ENCODE data around the gene C2CD5.
"Not testable (repeated sequence)": the region's sequence is repeated elsewhere in the genome, so short reads cannot be mapped to it uniquely, and the experiment has no call there.

Gene C2CD5

DNA sequence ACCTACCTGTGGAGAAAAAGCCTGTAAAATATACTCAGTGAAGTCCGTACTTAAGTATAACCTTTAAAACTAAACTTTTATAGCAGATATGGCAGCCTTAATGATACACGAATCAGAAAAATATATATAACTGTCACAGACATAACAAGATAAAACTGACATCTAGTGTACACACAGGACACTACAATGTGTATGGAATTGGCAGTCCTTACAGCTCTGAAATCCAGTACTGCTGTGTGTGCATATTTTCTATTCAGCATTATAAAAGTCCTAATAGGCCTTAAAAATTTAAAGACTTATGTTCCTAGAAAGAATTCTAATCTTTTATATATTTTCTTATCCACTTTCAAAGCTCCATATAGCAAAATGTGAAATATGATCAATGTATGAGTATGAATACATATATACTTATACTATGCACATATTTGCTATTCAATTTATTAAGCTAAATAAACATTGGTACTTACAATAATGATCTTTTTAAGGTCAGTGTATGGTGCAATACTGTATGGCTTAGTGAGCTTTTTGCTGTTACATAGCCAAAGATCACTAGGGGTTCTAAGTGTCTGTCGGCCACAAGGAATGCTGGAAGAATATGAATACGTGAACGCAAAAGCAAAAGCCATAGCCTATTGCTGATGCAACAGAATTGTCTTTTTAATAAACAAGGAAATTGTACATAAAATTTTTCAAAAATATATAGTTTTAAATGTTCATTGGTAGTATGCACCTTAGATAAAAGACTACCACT, 69.2 kb downstream of the C2CD5 start:
- DNase-seq = no peak

- peak; percentile 4 for DNase-seq
Measured at GRCh38 chr12:22473212-22473611, 71.1 kb downstream of the C2CD5 start.

DNA sequence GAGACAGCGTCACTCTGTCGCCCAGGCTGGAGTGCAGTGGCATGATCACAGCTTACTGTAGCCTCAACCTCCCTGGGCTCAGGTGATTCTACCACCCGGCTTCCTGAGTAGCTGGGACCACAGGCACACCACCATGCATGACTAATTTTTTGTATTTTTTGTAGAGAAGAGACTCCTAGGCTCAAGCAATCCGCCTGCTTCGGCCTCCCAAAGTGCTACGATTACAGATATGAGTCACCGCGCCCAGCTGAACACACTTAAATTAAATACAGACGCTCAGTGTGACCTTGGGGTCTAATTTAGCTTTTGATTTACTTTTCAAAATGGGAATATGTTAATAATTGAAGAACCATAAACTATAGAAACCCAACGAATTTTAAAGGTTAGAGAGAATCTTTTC, 77.2 kb downstream of the C2CD5 start:
- DNase-seq = no peak

DNA sequence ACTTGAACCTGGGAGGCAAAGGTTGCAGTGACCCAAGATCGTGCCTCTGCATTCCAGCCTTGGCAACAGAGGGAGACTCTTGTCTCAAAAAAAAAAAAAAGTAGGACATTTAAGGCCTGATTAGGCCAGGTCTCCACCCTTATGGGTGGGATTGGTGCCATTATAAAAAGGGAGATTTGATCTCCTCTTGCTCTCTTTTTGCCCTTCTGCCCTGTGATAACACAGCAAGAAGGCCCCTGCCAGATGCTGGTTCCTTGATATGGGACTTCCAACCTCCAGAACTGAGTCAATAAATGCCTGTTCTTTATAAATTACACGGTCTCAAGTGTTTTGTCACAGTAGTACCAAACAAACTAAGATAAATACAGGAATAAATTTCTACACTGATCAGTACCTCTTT, 81.0 kb downstream of the C2CD5 start:
- DNase-seq = no peak

DNA sequence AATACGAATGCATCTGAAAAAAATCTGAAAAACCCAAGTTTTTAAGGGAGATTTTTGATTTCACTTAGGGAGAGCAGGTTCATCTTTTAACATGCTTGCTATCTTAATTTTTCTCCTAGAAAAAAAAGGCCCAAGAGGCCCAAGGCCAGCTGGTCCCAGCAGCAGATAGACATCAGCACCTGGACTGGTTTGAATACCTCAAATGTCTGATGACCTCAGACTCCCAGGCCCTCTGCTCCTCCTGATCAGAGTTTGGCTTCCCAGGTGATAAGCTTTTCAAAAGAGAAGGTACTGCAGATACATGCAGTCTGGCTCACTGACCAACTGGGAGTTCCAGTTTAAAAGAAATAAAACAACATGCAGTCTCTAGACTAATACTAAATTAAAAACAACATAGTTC, 82.6 kb downstream of the C2CD5 start:
- no peak for DNase-seq

GRCh38 chr12:22459838-22460490, 84.4 kb downstream of the C2CD5 start:
- peak; percentile 68 for DNase-seq

- DNase-seq = no peak
Measured at GRCh38 chr12:22458298-22458937, 85.9 kb downstream of the C2CD5 start.

DNA sequence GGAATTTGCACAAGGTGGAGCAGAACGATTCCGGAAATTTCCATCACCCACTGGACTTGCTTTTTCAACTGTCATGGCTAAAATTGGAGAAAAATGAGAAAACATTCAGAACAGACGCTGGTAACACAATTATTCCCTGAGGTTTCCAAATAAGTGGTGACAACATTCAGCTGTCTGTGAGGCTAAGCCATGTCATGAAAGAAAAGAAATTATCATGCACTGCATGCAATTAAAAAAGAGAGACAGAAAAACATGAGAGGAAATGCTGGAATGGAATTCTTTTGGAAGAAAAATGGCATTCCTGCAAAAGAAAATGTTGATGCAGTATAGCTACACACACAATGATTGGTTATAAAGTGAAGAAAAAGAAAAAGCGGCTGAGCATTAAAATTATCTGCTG, 87.3 kb downstream of the C2CD5 start:
- no peak for DNase-seq

- DNase-seq = no peak
Measured at GRCh38 chr12:22453511-22453910, 90.8 kb downstream of the C2CD5 start.

DNA sequence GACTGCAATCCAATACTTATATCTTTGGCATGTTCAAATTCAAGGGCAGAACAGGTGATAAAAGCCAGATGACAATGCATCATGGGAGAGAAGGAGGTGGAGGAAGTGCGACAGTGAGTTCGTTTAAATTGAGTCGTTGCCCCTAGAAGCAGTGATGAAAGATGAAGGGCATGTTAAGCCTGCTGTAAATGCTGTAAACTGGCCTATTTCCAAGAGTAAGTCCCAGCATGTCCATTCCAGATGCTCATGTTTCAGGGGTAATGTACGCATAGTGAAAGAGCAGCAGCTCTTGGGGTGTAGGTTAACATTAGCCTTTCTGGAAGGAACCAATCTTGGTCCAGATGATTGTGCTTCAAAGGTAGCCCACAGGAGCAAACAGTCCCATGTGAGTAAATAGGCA, 97.1 kb downstream of the C2CD5 start:
- peak; percentile 5 for DNase-seq

GRCh38 chr12:22444317-22444665, 100.1 kb downstream of the C2CD5 start:
- not testable (repeated sequence) for DNase-seq

DNA sequence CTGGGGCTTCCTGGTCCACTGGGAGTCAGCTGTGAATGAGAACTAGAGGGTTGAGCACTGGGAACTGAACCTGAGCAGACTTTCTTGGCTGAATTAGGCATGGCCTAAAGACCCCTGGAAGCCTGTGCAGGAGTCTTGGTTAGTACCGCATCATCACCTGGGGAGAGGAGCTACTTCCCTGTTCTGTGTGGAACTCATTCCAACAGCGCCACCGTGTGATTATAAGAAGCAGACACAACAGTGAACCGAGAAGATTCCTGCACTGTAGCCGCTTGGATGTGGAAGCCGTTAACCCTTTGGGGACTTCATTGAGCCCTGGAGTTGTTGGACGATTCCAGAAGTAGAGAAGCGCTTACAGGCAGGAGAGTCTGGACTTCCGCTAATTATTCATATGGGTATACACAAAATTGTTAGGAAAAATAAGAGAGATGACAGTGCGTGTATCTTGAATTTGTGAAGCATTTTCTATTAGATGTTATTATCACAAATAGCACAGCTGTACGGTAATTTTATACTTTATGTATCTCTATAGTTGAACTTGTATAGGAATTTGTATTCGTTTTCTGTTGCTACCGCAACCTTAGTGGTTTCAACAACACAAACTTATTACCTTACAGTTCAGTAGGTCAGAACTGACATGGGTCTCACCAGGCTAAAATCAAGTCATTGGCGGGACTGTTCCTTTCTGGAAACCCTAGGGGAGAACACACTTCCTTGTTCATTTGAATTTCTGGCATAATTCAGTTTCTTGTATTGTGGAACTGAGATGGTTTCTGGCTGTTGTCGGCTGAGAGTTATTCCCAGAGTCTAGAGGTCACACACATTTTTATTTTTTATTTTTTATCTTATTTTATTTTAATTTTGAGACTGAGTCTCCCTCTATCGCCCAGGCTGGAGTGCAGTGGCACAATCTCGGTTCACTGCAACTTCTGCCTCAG, 100.7 kb downstream of the C2CD5 start:
- peak; percentile 74 for DNase-seq

- no peak for DNase-seq
Measured at GRCh38 chr12:22437031-22437806, 107.1 kb downstream of the C2CD5 start.

DNA sequence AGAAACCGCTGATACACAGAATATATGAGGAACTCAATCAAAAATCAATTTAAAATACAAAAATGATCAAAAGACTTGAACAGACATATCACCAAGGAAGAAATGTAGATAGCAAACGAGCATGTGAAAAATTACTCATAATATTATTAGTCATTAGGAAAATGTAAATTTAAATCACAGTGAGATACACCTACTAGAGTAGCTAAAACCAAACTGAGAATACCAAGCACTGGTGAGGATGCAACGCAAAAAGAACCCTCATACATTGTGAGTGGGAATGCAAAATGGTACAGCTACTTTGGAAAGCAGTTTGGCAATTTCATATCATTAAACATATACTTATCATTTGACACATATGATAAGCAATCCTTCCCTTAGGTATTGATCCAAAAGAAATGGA, 108.8 kb downstream of the C2CD5 start:
- DNase-seq = no peak

DNA sequence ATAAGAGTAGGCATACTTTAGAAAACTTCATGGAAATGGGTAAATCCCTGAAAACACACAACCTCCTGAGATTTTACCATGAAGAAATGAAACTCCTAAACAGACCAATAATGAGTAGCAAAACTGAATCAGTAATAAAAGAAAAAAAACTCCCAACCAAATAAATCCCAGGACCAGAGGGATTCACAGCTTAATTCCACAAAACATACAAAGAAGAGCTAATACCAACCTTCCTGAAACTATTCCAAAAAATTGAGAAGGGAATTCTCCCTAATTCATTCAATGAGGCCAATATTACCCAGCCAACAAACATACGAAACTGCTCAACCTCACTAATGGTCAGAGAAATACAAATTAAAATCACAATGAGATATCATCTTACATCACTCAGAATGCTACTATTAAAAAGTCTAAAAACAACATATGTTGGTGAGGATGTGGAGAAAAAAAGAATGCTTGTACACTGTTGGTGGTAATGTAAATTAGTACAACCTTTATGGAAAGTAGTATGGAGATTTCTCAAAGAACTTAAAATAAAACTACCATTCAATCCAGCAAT, 112.6 kb downstream of the C2CD5 start:
- no peak for DNase-seq

- no peak for DNase-seq
Measured at GRCh38 chr12:22416801-22417200, 127.5 kb downstream of the C2CD5 start.

GRCh38 chr12:22415342-22416309, 128.7 kb downstream of the C2CD5 start:
- no peak for DNase-seq

DNA sequence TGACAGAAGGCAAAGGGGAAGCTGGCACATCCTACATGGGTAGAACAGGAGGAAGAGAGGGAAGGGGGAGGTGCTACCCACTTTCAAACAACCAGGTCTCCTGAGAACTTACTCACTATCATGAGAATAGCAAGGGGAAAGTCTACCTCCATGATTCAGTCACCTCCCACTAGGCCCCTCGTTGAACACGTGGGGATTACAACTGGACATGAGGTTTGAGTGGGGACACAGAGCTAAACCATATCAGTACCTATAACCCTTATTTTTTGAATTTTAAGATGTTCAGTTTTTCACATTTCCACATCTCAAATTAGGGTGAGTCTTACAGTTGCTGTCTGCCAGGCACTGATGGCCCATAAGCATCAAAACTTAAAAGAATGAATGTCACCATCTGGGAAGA, 129.6 kb downstream of the C2CD5 start:
- no peak for DNase-seq

GRCh38 chr12:22413592-22413991, 130.8 kb downstream of the C2CD5 start:
- no peak for DNase-seq

DNA sequence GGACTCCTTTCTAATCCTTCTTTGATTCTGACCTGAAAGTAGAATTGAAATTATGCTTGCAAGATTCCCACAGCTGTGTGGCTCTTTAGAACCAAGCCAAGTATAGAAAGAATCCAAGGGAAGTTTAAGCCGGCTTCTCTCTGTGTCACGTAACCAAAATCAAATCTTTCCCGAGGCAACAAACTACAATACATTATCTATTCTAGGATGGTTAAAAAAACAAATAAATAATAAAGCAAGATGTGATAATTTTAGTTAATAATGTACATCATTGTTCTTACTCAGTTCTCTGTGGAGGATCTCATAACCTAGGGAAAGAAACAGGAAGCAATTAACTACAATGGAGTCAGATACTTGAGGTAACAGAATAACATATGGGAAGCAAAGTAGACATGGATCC, 131.8 kb downstream of the C2CD5 start:
- no peak for DNase-seq

- no peak for DNase-seq
Measured at GRCh38 chr12:22410486-22410885, 133.9 kb downstream of the C2CD5 start.

Data from MV-4-11 (cell line).